HEK293T (cell line): Measurements from ENCODE around the gene HBQ1.
A peak's percentile ranks its signal among the peaks of the same experiment; 100 is the strongest.
"Not testable (repeated sequence)": the region's sequence is repeated elsewhere in the genome, so short reads cannot be mapped to it uniquely, and the experiment has no call there.

Source experiments
- CTCF ChIA-PET: fragments of 350-600 bp; formaldehyde crosslinking; extraction: SDS; loops from one replicate; lab custom pipeline; 2021; ENCODE audit warnings: antibody characterized with exemption, inconsistent platforms; lab: Yijun Ruan, JAX
- POLR2A ChIA-PET: fragments of 350-600 bp; formaldehyde crosslinking; extraction: SDS; loops from one replicate; lab custom pipeline; 2020; ENCODE audit warnings: antibody characterized with exemption, inconsistent platforms; lab: Yijun Ruan, JAX
- DNase-seq: peaks from one replicate; pipeline ENCODE4 v3.0.0; 2012; ENCODE audit warnings: mixed read lengths; ENCODE audit errors: extremely low spot score
- ARNT ChIP-seq: fragments of 450-650 bp; IDR thresholded peaks from 2 replicates; pipeline ENCODE4 v1.6.1; 2017; ENCODE audit warnings: mild to moderate bottlenecking
- BHLHE40 ChIP-seq: fragments of 450-650 bp; IDR thresholded peaks from 2 replicates; pipeline ENCODE4 v1.6.1; 2016; ENCODE audit warnings: mild to moderate bottlenecking, moderate library complexity, borderline replicate concordance
- CTBP1 ChIP-seq: fragments of 450-650 bp; IDR thresholded peaks from 2 replicates; pipeline ENCODE4 v1.6.1; 2016; ENCODE audit warnings: borderline replicate concordance
- ELF4 ChIP-seq: fragments of 450-650 bp; IDR thresholded peaks from 2 replicates; pipeline ENCODE4 v1.6.1; 2017; ENCODE audit warnings: antibody characterized with exemption
- FOXA1 ChIP-seq: fragments of 450-650 bp; IDR thresholded peaks from 2 replicates; pipeline ENCODE4 v1.6.1; 2016; ENCODE audit warnings: mild to moderate bottlenecking
- FOXK2 ChIP-seq: fragments of 450-650 bp; IDR thresholded peaks from 2 replicates; pipeline ENCODE4 v1.6.1; 2016; ENCODE audit warnings: mild to moderate bottlenecking
- FOXM1 ChIP-seq: fragments of 450-650 bp; IDR thresholded peaks from 2 replicates; pipeline ENCODE4 v1.6.1; 2017; ENCODE audit warnings: mild to moderate bottlenecking, borderline replicate concordance
- HDGF ChIP-seq: fragments of 450-650 bp; IDR thresholded peaks from 2 replicates; pipeline ENCODE4 v1.6.1; 2017; ENCODE audit warnings: antibody characterized with exemption, borderline replicate concordance
- L3MBTL2 ChIP-seq: fragments of 450-650 bp; conservative IDR thresholded peaks from 2 replicates; pipeline ENCODE4 v1.6.1; 2016; ENCODE audit warnings: mild to moderate bottlenecking
- LEF1 ChIP-seq: fragments of 450-650 bp; IDR thresholded peaks from 2 replicates; pipeline ENCODE4 v1.6.1; 2017; ENCODE audit warnings: mild to moderate bottlenecking, borderline replicate concordance
- NFRKB ChIP-seq: fragments of 450-650 bp; IDR thresholded peaks from 2 replicates; pipeline ENCODE4 v1.6.1; 2016; ENCODE audit warnings: mild to moderate bottlenecking, moderate library complexity
- PKNOX1 ChIP-seq: fragments of 450-650 bp; IDR thresholded peaks from 2 replicates; pipeline ENCODE4 v1.6.1; 2016
- SP1 ChIP-seq: fragments of 450-650 bp; IDR thresholded peaks from 2 replicates; pipeline ENCODE4 v1.6.1; 2017
- SUZ12 ChIP-seq: fragments of 450-650 bp; IDR thresholded peaks from 2 replicates; pipeline ENCODE4 v1.6.1; 2016; ENCODE audit warnings: mild to moderate bottlenecking
- TARDBP ChIP-seq: fragments of 450-650 bp; IDR thresholded peaks from 2 replicates; pipeline ENCODE4 v1.6.1; 2016
- ZNF384 ChIP-seq: fragments of 450-650 bp; IDR thresholded peaks from 2 replicates; pipeline ENCODE4 v1.6.1; 2016

The HBQ1 gene

GRCh38 chr16:154217-155030 lies 25.8 kb upstream of the HBQ1 start:
- ChIA-PET POLR2A (no interaction called here), CTCF (no interaction called here)
- TF ChIP-seq L3MBTL2 (peak; percentile 75), ZNF384 (no peak), LEF1 (no peak), SUZ12 (no peak), HDGF (no peak), FOXA1 (no peak), TARDBP (no peak)
- peak; percentile 40 for DNase-seq

- POLR2A ChIA-PET: no interaction called here
- no peak for TF ChIP-seq FOXM1
- no peak for TF ChIP-seq FOXA1
- TF ChIP-seq TARDBP: no peak
- TF ChIP-seq LEF1: no peak
- no peak for TF ChIP-seq FOXK2
- no peak for TF ChIP-seq NFRKB
- no peak for TF ChIP-seq CTBP1
- TF ChIP-seq ZNF384: no peak
- no peak for TF ChIP-seq L3MBTL2
- TF ChIP-seq PKNOX1: no peak
- TF ChIP-seq BHLHE40: no peak
- no peak for TF ChIP-seq ARNT
- CTCF ChIA-PET: interaction anchor here (1.2 kb wide), 1 partner anchor 23 kb away, joined by 4 read pairs; no protein-coding TSS in a partner anchor
- no peak for DNase-seq
Measured at GRCh38 chr16:155031-155398, 25.2 kb upstream of the HBQ1 start.

GRCh38 chr16:159136-159849 lies 21.0 kb upstream of the HBQ1 start:
- POLR2A ChIA-PET: interaction anchor here (1.2 kb wide), 1 partner anchor 12 kb away, joined by 3 read pairs; no protein-coding TSS in a partner anchor
- no peak for DNase-seq
- CTCF ChIA-PET: interaction anchor here (0.6 kb wide), 1 partner anchor 52 kb away, joined by 4 read pairs; no protein-coding TSS in a partner anchor
- TF ChIP-seq SUZ12 (no peak), HDGF (no peak), L3MBTL2 (no peak)

GRCh38 chr16:160242-160641 lies 20.0 kb upstream of the HBQ1 start:
- CTCF ChIA-PET, DNase-seq, POLR2A ChIA-PET: not testable (repeated sequence)

GRCh38 chr16:160691-161190 lies 19.5 kb upstream of the HBQ1 start:
- CTCF ChIA-PET: no interaction called here
- POLR2A ChIA-PET: interaction anchor here (1.1 kb wide), 1 partner anchor 10 kb away, joined by 5 read pairs; no protein-coding TSS in a partner anchor
- TF ChIP-seq LEF1 (no peak), ELF4 (no peak), TARDBP (no peak), BHLHE40 (no peak)

GRCh38 chr16:162271-162991 lies 17.8 kb upstream of the HBQ1 start:
- POLR2A ChIA-PET: no interaction called here
- CTCF ChIA-PET: interaction anchor here (0.6 kb wide), 1 partner anchor 47 kb away, joined by 3 read pairs; no protein-coding TSS in a partner anchor
- TF ChIP-seq ARNT (no peak), LEF1 (no peak), CTBP1 (no peak), FOXK2 (no peak), SUZ12 (no peak), L3MBTL2 (no peak), NFRKB (no peak), PKNOX1 (no peak), BHLHE40 (no peak), FOXM1 (no peak), TARDBP (no peak), FOXA1 (no peak), ELF4 (no peak), HDGF (no peak), ZNF384 (no peak), SP1 (no peak)
- DNase-seq: no peak

More at GRCh38 chr16:160691-161190, 19.5 kb upstream of the HBQ1 start:
- no peak for DNase-seq

GRCh38 chr16:163139-163538 lies 17.1 kb upstream of the HBQ1 start:
- POLR2A ChIA-PET, DNase-seq: not testable (repeated sequence)
- CTCF ChIA-PET: interaction anchor here (0.6 kb wide), 1 partner anchor 48 kb away, joined by 3 read pairs; no protein-coding TSS in a partner anchor

GRCh38 chr16:163696-164095 lies 16.6 kb upstream of the HBQ1 start:
- POLR2A ChIA-PET, CTCF ChIA-PET, DNase-seq: not testable (repeated sequence)

- POLR2A ChIA-PET, CTCF ChIA-PET, DNase-seq: not testable (repeated sequence)
Measured at GRCh38 chr16:164134-164823, 16.0 kb upstream of the HBQ1 start.
